IPS-18a (cell line): Measurements from ENCODE around the gene KIFC3.
"Not testable (repeated sequence)": the region's sequence is repeated elsewhere in the genome, so short reads cannot be mapped to it uniquely, and the experiment has no call there.

ENCODE experiments used
- H3K27ac ChIP-seq: one replicate; pipeline ENCODE4 v1.5.1; 2013; ENCODE audit warnings: low read length
- H3K27me3 ChIP-seq: one replicate; pipeline ENCODE4 v1.6.1; 2013; ENCODE audit warnings: mild to moderate bottlenecking, low read length; ENCODE audit not compliant: control insufficient read depth, insufficient read depth
- H3K36me3 ChIP-seq: one replicate; pipeline ENCODE4 v1.6.1; 2013; ENCODE audit warnings: low read depth, low read length; ENCODE audit not compliant: control insufficient read depth
- H3K4me1 ChIP-seq: one replicate; pipeline ENCODE4 v1.6.1; 2013; ENCODE audit warnings: low read depth, low read length; ENCODE audit not compliant: control insufficient read depth
- H3K4me3 ChIP-seq: one replicate; pipeline ENCODE4 v1.5.1; 2013; ENCODE audit warnings: low read length
- H3K9ac ChIP-seq: one replicate; pipeline ENCODE4 v1.6.1; 2013; ENCODE audit warnings: mild to moderate bottlenecking, low read length, moderate library complexity
- H3K9me3 ChIP-seq: one replicate; pipeline ENCODE4 v1.6.1; 2013; ENCODE audit warnings: low read depth, low read length; ENCODE audit not compliant: control insufficient read depth

Gene KIFC3

GRCh38 chr16:57713596-57713995 is 88.7 kb downstream of the KIFC3 start:
- Histone ChIP-seq H3K4me1 (no peaks in the 10 kb centered on the region), H3K27ac (no peak overlapping the region), H3K27me3 (no peaks in the 10 kb centered on the region)

GRCh38 chr16:57712569-57712968 is 89.7 kb downstream of the KIFC3 start:
- H3K27me3 ChIP-seq, H3K4me1 ChIP-seq, H3K36me3 ChIP-seq, H3K9me3 ChIP-seq, H3K4me3 ChIP-seq, H3K27ac ChIP-seq, H3K9ac ChIP-seq: not testable (repeated sequence)

More at GRCh38 chr16:57713596-57713995, 88.7 kb downstream of the KIFC3 start:
- Histone ChIP-seq H3K9me3 (no peaks in the 10 kb centered on the region), H3K36me3 (no peaks in the 10 kb centered on the region), H3K4me3 (no peak overlapping the region), H3K9ac (no peak overlapping the region)

DNA sequence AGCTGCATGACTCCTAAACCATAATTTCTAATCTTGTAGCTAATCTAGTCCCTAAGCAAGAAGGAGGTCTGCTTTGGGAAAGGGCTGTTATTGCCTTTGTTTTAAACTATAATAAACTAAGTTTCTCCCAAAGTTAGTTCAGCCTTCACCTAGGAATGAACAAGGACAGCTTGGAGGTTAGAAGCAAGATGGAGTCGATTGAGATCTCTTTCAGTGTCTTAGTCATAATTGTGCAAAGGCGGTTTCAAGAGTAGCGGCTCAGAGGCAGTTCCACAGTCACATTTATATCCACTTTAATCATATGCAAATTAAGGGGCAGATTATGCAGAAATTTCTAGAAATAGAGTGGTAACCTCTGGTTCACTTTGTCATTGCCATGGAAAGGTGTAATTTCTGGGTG is 90.3 kb downstream of the KIFC3 start:
- Histone ChIP-seq H3K36me3 (no peaks in the 10 kb centered on the region), H3K4me1 (no peaks in the 10 kb centered on the region), H3K27ac (no peak overlapping the region), H3K4me3 (no peak overlapping the region), H3K9me3 (no peaks in the 10 kb centered on the region), H3K9ac (no peak overlapping the region), H3K27me3 (no peaks in the 10 kb centered on the region)

DNA sequence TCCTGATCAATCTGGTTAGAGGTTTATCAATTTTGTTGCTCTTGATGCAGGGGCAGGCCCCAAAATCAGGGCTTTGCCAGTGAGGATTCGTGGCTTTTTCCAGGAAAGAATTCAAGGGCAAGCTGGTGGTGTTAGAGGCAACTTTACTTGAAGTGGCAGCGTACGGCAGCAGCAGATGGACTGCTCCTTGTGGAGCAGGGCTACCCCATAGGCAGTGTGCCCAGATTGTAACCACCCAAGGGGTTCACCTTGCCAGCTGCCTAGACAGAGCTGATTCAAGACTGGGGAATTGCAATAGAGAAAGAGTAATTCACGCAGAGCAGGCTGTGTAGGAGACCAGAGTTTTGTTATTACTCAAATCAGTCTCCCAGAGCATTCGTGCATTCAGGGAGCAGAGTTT is 90.9 kb downstream of the KIFC3 start:
- no peak overlapping the region for H3K4me3 ChIP-seq
- H3K36me3 ChIP-seq = no peaks in the 10 kb centered on the region
- no peaks in the 10 kb centered on the region for H3K4me1 ChIP-seq
- H3K27ac ChIP-seq = no peak overlapping the region
- H3K9ac ChIP-seq = no peak overlapping the region
- H3K27me3 ChIP-seq = no peaks in the 10 kb centered on the region
- H3K9me3 ChIP-seq = no peaks in the 10 kb centered on the region

DNA sequence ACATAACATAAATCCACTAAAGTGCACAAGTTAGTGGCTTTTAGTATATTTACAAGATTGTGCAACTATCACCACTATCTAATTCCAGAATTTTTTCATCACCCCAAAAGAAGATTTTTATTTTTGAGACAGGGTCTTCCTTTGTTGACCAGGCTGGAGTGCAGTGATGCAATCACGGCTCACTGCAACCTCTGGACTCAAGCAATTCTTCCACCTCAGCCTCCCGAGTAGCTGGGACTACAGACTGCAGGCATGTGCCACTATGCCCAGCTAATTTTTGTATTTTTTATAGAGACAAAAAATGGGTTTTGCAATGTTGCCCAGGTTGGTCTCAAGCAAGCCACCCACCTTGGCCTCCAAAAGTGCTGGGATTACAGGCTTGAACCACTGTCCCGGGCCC is 92.6 kb downstream of the KIFC3 start:
- no peak overlapping the region for H3K9ac ChIP-seq
- H3K36me3 ChIP-seq = no peaks in the 10 kb centered on the region
- H3K27ac ChIP-seq = no peak overlapping the region
- no peak overlapping the region for H3K4me3 ChIP-seq
- no peaks in the 10 kb centered on the region for H3K9me3 ChIP-seq
- no peaks in the 10 kb centered on the region for H3K27me3 ChIP-seq
- H3K4me1 ChIP-seq = no peaks in the 10 kb centered on the region
